ENCODE data around the gene GNAQ.

The GNAQ gene

GRCh38 chr9:77926371-77926878 is 105.2 kb downstream of the GNAQ start:
- H3K4me3 ChIP-seq (ENCODE audit: low read length), result no peak overlapping the region
- no peak for DNase-seq (ENCODE audit: low read depth, low spot score)

DNA sequence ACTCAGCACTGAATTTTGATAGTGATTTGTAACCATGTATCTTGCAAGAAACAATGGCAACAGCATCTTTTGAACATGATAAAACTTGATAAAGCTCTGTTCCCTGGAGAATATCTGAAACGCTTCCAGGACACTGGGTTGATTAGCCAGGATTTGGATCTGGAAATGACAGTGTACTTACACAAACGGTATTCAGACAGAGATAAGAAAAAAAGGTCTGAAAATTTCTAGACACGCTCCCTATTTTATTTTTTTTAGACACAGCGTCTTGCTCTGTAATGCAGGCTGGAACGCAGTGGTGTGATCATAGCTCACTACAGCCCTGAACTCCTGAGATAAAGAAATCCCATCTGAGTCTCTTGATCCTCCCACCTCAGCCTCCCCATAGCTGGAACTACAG is 109.0 kb downstream of the GNAQ start:
- DNase-seq (ENCODE audit: low read depth, low spot score), result no peak
- H3K4me3 ChIP-seq (ENCODE audit: low read length), result no peak overlapping the region

DNA sequence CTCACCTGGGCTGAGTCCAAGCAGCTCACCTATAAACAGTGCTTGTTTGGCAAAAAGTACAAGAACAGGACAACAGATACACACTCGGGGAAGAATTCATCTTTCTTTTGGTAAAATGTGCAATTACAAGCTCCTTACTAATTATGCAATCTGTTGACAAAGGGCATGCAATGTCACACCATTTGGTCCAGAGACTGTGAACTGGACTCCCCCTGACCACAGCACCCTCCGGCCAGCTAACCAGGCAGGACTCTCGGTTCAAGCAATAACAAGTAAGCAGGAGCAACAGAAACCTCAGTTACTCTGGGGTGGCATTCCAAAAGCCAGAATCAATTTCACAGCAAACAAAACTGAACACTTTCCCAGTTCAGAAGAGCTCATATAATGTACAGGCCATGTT is 113.8 kb downstream of the GNAQ start:
- DNase-seq (ENCODE audit: low read depth, low spot score), result no peak
- H3K4me3 ChIP-seq (ENCODE audit: low read length), result no peak overlapping the region

- no peak for DNase-seq (ENCODE audit: low read depth, low spot score)
- no peak overlapping the region for H3K4me3 ChIP-seq (ENCODE audit: low read length)
Measured at GRCh38 chr9:77916820-77917219, 114.8 kb downstream of the GNAQ start.

- H3K4me3 ChIP-seq (ENCODE audit: low read length), result no peak overlapping the region; the same call in 1 of the 2 replicates
- peak; percentile 70 for DNase-seq (ENCODE audit: low read depth, low spot score)
Measured at GRCh38 chr9:77916410-77916819, 115.2 kb downstream of the GNAQ start.

GRCh38 chr9:77915744-77916143 is 115.9 kb downstream of the GNAQ start:
- no peak overlapping the region; the same call in 1 of the 2 replicates for H3K4me3 ChIP-seq (ENCODE audit: low read length)
- no peak for DNase-seq (ENCODE audit: low read depth, low spot score)

DNA sequence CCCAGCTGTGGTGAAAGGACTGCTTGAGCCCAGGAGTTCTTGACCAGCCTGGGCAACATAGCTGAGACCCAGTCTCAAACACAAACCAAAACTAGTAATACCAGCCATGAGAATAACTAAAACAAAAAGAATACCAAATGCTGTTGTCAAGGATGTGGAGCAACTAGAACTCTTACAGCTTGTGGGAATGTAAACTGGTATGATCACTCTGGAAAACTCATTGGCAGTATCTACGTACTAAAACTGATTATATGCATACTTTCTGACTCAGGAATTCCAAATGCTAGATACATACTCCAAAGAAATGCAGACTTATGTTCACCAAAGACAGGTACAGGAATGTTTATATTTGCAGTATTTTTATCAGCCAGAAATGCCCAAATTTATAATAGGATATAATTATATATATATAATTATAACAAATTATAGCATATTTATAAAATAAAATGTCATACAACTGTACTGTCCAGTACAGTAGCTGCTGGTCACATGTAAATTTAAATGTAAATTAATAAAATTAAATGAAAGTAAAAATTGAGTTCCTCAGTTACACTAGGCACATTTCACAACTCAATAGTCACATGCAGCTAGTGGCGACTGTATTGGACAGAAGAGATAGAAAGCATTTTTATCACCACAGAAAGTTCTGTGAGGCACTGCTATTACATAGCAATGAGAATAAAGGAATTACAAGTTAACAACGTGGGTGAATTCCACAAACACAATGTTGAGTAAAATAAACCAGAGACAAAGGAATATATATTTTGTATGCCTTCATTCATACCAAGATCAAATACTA is 118.5 kb downstream of the GNAQ start:
- H3K4me3 ChIP-seq (ENCODE audit: low read length), result no peak overlapping the region
- DNase-seq (ENCODE audit: low read depth, low spot score), result no peak

- H3K4me3 ChIP-seq (ENCODE audit: low read length), result no peak overlapping the region
- no peak for DNase-seq (ENCODE audit: low read depth, low spot score)
Measured at GRCh38 chr9:77911928-77912327, 119.7 kb downstream of the GNAQ start.

DNA sequence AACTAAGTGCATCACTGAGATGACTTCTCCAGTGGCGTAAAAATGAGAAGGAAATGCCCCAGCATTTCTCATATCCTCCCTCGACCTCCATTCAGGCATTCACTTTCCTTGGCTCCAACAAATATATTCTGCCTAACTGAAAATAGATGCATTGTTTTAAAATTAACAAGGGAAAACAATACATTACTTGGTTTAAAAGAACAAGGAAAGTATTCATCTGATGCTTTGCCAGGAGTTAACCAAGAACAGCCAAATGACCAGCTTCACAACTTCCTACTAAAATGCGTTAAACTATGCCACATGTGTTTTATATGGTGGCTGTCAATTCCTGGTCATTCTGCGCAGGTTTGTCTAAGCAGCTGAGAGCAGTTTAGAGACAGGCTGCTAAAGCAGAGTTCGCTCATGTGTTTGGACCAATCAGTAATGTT is 121.4 kb downstream of the GNAQ start:
- peak overlapping the region; percentile 28 for H3K4me3 ChIP-seq (ENCODE audit: low read length)
- peak; percentile 93 for DNase-seq (ENCODE audit: low read depth, low spot score)

GRCh38 chr9:77909306-77909705 is 122.3 kb downstream of the GNAQ start:
- peak; percentile 100 for DNase-seq (ENCODE audit: low read depth, low spot score)
- H3K4me3 ChIP-seq (ENCODE audit: low read length), result peak overlapping the region; percentile 22

DNA sequence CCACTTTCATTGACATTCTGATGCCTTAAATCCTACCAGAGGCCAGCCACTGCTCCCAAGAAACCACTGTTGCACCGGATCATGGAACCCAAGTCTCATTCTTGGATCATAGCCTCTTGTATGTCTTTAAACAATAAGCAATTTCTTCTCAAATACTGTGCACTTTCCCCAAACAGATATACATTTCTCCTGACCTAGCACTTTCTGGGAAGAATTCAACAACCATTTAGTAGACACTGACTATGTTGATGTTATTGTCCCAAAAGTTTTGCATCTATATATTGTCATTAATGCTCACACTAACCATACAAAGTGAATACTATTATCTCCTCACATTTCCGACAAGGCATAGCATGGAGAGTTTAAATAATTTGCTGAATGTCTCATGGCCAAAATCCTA is 123.3 kb downstream of the GNAQ start:
- DNase-seq (ENCODE audit: low read depth, low spot score), result no peak
- peak overlapping the region; percentile 22 for H3K4me3 ChIP-seq (ENCODE audit: low read length)

DNA sequence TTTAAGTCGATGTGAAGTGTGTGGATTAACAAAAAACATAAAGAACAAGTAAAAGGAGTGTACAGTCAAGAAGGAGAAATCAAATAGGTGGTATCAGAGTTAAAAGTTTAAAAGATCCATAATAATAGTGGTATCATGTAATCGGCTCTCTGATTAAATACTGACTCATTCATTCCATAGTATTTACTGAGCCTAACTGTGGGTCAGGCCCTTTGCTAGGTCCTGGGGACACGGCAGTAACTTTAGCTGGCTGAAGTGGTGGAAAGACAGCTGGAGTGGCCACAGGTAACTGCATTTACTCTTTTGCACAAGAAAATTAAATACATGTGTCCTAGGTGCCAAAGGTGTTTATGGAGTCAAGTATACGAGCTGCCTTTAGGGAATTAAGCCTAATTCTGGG is 124.0 kb downstream of the GNAQ start:
- H3K4me3 ChIP-seq (ENCODE audit: low read length), result no peak overlapping the region
- DNase-seq (ENCODE audit: low read depth, low spot score), result no peak

- DNase-seq (ENCODE audit: low read depth, low spot score), result no peak
- peak overlapping the region; percentile 15; the same call in 1 of the 2 replicates for H3K4me3 ChIP-seq (ENCODE audit: low read length)
Measured at GRCh38 chr9:77906991-77907390, 124.6 kb downstream of the GNAQ start.

- no peak overlapping the region for H3K4me3 ChIP-seq (ENCODE audit: low read length)
- no peak for DNase-seq (ENCODE audit: low read depth, low spot score)
Measured at GRCh38 chr9:77903666-77904285, 127.8 kb downstream of the GNAQ start.

GRCh38 chr9:77901771-77902170 is 129.8 kb downstream of the GNAQ start:
- peak overlapping the region; percentile 17 for H3K4me3 ChIP-seq (ENCODE audit: low read length)
- peak; percentile 65 for DNase-seq (ENCODE audit: low read depth, low spot score)

DNA sequence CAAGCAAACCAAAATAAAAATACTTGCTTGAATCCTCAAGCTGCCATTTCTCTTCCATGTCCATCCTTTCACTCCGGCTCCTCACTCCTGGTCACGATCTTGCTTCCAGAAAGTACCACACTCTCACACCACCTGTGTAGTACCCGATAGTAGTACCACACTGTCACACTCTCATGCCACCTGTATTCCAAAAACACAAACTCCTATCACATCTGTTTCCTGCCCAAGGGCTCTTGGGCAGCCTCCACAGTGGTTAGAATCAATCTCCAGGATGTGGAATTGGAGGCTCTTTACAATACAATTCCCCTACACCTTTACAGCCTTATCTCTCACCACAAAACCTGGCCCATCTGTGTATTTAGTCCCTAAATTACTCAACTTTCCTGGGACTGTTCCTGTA is 130.6 kb downstream of the GNAQ start:
- peak overlapping the region; percentile 17 for H3K4me3 ChIP-seq (ENCODE audit: low read length)
- peak; percentile 90 for DNase-seq (ENCODE audit: low read depth, low spot score)

DNA sequence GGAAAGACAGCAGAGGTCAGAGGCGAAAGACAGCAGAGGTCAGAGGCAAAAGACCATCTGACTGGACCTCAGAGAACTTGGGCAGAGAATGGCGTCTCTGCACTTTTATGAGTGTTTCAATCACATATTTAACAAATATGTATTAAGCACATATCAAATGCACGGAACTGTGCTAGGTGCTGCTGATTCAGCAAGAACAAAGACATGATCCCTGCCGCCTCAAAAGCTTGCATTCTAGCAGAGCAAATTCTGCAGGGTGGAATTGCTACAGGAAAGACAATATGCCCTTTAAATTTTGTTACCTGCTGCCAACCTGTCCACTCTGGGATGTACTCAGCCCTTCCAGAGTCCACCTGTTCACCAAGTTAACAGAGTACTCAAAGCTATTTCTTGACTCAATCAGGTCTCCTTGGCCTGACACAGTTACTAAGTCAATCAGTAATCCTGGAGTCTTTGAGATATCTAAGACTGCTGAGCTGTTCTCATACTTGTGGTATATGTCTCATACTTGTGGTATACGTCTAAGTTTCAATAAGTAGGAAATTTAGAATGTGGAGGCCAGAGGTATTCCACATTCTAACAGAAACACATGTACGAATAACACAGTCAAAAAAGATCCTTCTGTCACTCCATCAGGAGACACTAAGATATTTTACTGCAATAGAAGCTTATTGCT is 131.8 kb downstream of the GNAQ start:
- DNase-seq (ENCODE audit: low read depth, low spot score), result peak; percentile 74
- peak overlapping the region; percentile 17 for H3K4me3 ChIP-seq (ENCODE audit: low read length)

DNA sequence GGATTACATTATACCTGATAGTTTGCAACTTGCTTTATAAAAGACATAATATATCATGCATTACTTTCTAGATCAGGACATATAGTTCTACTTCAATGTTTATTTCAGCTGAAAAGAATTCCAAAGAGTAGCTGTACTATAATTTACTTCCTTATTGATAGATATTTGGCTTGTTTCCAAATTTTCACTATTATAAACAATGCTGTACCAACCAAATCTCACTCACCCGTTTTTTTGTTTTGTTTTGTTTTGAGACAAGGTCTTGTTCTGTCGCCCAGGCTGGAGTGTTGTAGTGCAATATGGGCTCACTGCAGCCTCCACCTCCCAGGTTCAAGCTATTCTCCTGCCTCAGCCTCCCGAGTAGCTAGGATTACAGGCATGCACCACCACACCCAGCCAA is 132.7 kb downstream of the GNAQ start:
- no peak for DNase-seq (ENCODE audit: low read depth, low spot score)
- H3K4me3 ChIP-seq (ENCODE audit: low read length), result no peak overlapping the region

- DNase-seq (ENCODE audit: low read depth, low spot score), result peak; percentile 55
- H3K4me3 ChIP-seq (ENCODE audit: low read length), result no peak overlapping the region
Measured at GRCh38 chr9:77896938-77897667, 134.5 kb downstream of the GNAQ start.

Data from Jurkat, Clone E6-1 (cell line).